ENCODE results near the gene TFRC.

DNA sequence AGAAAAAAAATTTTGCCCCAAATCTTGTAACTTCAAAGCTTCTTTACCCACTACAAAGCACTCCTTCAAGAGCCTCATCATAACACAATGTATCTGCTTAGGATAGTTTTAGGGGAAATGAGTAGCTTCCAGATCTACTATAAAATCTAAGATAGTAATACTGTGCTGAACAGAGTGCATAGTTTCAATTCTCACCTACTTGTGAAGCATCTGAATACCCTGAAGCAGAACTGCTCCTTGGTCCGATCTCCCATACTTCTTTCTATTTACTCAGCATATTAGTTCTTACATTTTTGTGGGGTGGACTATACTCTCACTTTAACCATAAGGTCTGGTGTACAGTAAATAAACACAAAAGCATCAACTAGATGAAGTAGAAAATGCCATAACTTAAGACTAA is 9.6 kb downstream of the TFRC start:
- TF ChIP-seq, protein P1, sequence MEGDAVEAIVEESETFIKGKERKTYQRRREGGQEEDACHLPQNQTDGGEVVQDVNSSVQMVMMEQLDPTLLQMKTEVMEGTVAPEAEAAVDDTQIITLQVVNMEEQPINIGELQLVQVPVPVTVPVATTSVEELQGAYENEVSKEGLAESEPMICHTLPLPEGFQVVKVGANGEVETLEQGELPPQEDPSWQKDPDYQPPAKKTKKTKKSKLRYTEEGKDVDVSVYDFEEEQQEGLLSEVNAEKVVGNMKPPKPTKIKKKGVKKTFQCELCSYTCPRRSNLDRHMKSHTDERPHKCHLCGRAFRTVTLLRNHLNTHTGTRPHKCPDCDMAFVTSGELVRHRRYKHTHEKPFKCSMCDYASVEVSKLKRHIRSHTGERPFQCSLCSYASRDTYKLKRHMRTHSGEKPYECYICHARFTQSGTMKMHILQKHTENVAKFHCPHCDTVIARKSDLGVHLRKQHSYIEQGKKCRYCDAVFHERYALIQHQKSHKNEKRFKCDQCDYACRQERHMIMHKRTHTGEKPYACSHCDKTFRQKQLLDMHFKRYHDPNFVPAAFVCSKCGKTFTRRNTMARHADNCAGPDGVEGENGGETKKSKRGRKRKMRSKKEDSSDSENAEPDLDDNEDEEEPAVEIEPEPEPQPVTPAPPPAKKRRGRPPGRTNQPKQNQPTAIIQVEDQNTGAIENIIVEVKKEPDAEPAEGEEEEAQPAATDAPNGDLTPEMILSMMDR (IDR thresholded peaks at IDR 0.05): no peak
- no peak for TF ChIP-seq POLR2AphosphoS5 (IDR thresholded peaks at IDR 0.05; ENCODE audit: low read depth, low read length)
- TF ChIP-seq SIN3A (IDR thresholded peaks at IDR 0.05; ENCODE audit: borderline replicate concordance, insufficient read depth, low read depth, low read length): no peak
- TF ChIP-seq, protein P2, sequence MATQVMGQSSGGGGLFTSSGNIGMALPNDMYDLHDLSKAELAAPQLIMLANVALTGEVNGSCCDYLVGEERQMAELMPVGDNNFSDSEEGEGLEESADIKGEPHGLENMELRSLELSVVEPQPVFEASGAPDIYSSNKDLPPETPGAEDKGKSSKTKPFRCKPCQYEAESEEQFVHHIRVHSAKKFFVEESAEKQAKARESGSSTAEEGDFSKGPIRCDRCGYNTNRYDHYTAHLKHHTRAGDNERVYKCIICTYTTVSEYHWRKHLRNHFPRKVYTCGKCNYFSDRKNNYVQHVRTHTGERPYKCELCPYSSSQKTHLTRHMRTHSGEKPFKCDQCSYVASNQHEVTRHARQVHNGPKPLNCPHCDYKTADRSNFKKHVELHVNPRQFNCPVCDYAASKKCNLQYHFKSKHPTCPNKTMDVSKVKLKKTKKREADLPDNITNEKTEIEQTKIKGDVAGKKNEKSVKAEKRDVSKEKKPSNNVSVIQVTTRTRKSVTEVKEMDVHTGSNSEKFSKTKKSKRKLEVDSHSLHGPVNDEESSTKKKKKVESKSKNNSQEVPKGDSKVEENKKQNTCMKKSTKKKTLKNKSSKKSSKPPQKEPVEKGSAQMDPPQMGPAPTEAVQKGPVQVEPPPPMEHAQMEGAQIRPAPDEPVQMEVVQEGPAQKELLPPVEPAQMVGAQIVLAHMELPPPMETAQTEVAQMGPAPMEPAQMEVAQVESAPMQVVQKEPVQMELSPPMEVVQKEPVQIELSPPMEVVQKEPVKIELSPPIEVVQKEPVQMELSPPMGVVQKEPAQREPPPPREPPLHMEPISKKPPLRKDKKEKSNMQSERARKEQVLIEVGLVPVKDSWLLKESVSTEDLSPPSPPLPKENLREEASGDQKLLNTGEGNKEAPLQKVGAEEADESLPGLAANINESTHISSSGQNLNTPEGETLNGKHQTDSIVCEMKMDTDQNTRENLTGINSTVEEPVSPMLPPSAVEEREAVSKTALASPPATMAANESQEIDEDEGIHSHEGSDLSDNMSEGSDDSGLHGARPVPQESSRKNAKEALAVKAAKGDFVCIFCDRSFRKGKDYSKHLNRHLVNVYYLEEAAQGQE (IDR thresholded peaks at IDR 0.05; ENCODE audit: insufficient read depth in 1 of 2, low read depth in 2 of 2, low read length in 1 of 2): no peak

Data from Panc1 (cell line).